GM18507 (cell line): ENCODE measurements around the gene RNU6-9.

Experiments
- DNase-seq: peaks from one replicate; pipeline ENCODE4 v3.0.0; 2011; ENCODE audit warnings: low read depth; ENCODE audit not compliant: insufficient read length; ENCODE audit errors: extremely low spot score
- FAIRE-seq: peaks from 2 replicates; lab custom pipeline; 2011; peaks lifted over from hg19 to GRCh38; lab: Jason Lieb, UNC

Gene RNU6-9

GRCh38 chr19:912181-913079 is 19.1 kb downstream of the RNU6-9 start:
- FAIRE-seq (no peak), DNase-seq (no peak)

- FAIRE-seq (peak; percentile 45), DNase-seq (no peak)
Measured at GRCh38 chr19:913080-913748, 19.9 kb downstream of the RNU6-9 start, which contains the start of gene R3HDM4. Gene R3HDM4, minus strand, starts transcription at chr19:913219. Its CDS starts 62 bp downstream, at chr19:913157.

- no peak for DNase-seq
- FAIRE-seq = no peak
Measured at GRCh38 chr19:916645-917322, 23.5 kb downstream of the RNU6-9 start.

- FAIRE-seq = no peak
Measured at GRCh38 chr19:917323-918151, 24.3 kb downstream of the RNU6-9 start, which contains the start of gene KISS1R. Gene KISS1R, plus strand, starts transcription at chr19:917333. Its CDS starts 170 bp downstream, at chr19:917503.

GRCh38 chr19:918152-918437 is 24.8 kb downstream of the RNU6-9 start:
- DNase-seq (no peak), FAIRE-seq (no peak)

More at GRCh38 chr19:917323-918151, 24.3 kb downstream of the RNU6-9 start, which contains the start of gene KISS1R:
- no peak for DNase-seq

GRCh38 chr19:918481-919198 is 25.4 kb downstream of the RNU6-9 start:
- FAIRE-seq = no peak
- no peak for DNase-seq

GRCh38 chr19:919199-920050 is 26.1 kb downstream of the RNU6-9 start:
- no peak for FAIRE-seq
- DNase-seq = no peak

- peak; percentile 67 for FAIRE-seq
- DNase-seq = no peak
Measured at GRCh38 chr19:920051-920864, 27.0 kb downstream of the RNU6-9 start.

- FAIRE-seq = peak; percentile 66
- DNase-seq = no peak
Measured at GRCh38 chr19:924553-925086, 31.3 kb downstream of the RNU6-9 start.

- DNase-seq (no peak), FAIRE-seq (peak; percentile 92)
Measured at GRCh38 chr19:925087-925525, 31.8 kb downstream of the RNU6-9 start.

GRCh38 chr19:925526-926322 is 32.4 kb downstream of the RNU6-9 start, which contains the start of gene ARID3A:
Gene ARID3A, plus strand, starts transcription at chr19:926035. Its CDS starts 3,494 bp downstream, at chr19:929529.
- FAIRE-seq (peak; percentile 26), DNase-seq (peak; percentile 81)

- no peak for DNase-seq
- no peak for FAIRE-seq
Measured at GRCh38 chr19:926323-926588, 33.0 kb downstream of the RNU6-9 start.

- DNase-seq = no peak
- FAIRE-seq = peak; percentile 75
Measured at GRCh38 chr19:926589-927350, 33.5 kb downstream of the RNU6-9 start.

- DNase-seq = no peak
- peak; percentile 35 for FAIRE-seq
Measured at GRCh38 chr19:927351-927779, 34.1 kb downstream of the RNU6-9 start.

GRCh38 chr19:927780-928401 is 34.6 kb downstream of the RNU6-9 start:
- FAIRE-seq (no peak), DNase-seq (no peak)
